Measurements from ENCODE around the gene PPP2R3A.

GRCh38 chr3:136122006-136122405 is 156.5 kb downstream of the PPP2R3A start:
- TF ChIP-seq CTCF (IDR thresholded peaks at IDR 0.05; ENCODE audit: low read depth, low read length): no peak
- TF ChIP-seq EZH2phosphoT487 (IDR thresholded peaks at IDR 0.05; ENCODE audit: low read depth): no peak
